HG02571 (cell line): ENCODE results near the gene TUBA4B.
A peak's percentile ranks its signal among the peaks of the same experiment; 100 is the strongest.

ENCODE experiments used
- ATAC-seq: cut with Tn5 transposase; IDR thresholded peaks from one replicate; pipeline ENCODE4 v1.9.1; 2021; ENCODE audit warnings: mild to moderate bottlenecking, moderate library complexity; ENCODE audit not compliant: unreplicated experiment

The TUBA4B gene

DNA sequence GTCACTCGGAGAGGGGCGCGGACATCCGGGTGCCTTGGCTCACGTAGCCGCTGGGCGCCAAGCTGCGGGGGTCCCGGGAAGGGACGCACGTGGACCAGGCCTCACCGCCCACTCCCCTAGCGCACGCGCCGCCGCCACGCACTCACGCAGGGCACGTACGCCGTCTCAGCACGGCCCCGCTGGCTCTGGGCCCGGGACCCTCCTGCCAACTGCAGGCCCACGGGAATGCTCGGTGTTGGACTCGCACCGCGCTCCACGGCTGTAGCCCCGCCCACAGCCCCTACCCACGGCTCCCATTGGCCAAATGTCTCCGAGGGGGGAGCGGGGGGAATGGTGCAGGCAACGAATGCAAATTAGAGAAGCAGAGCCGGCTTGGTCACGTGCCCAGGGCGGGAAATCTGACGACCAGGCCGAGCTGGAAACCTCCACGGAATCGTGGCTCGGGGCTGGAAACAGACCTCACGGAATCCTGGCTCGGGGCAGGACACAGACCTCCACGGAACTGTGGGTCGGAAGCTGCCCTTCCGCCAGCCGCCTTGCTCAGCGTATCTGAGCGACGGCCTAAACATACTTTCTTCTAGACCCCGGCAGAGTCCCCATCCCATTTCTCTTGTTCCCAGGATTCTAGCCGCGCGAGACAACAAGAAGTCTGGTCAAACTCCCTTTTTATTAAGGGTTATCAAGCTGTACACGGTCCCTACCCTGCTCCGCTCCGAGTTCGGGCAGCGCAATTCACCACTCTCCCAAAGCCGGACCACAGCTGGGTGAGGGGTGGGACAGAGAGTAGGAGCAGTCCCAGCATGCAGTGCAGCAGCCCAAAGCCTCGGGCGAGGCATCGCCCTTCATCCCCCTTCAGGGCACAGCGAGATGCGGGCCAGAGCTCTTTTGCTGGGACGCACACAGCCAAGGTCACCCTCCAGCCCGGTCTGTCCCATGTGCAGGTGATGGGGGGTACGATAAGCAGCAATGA is 34.0 kb upstream of the TUBA4B start, which contains the start of gene ABCB6:
Gene ABCB6, minus strand, starts transcription at position 227 of the 970 bp plus-strand sequence. CDS start 285 bp downstream, outside the sequence.
- ATAC-seq: peak; percentile 69

DNA sequence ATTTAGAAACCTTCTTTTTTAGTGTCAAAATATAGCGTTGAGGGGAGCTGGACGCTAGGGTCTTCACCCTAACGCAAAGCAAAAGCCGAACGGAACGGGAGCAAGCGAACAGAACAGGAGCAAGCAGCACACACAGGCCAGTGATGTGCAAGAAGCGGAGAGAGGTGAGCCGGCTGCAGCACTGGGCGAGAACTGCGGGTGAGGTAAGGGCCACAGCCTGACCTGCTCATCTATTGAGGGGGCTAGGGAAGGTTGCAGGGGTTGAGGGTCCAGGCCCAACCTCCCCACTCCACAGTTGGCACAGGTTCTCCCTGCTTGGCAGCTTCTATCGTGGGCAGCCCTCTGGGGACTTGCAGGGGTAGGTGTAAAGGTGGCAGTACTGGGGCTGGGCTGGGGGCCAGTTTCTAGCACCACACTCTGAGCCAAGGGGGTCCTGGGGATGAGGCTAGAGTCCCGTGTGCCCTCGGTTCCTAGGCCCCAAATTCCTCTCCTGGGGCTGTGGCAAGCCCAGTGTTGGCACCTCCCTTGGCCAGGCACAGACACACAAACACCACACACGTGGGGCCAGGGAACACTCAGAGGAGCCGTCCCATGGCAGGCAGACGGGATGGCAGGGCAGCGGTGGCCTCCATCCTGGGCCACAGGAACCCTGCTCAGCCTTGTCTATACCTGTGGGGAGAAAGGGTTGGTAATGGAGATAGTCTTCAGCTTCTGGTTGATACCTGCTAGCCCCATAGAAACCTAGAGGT is 33.1 kb upstream of the TUBA4B start:
- ATAC-seq: no peak

DNA sequence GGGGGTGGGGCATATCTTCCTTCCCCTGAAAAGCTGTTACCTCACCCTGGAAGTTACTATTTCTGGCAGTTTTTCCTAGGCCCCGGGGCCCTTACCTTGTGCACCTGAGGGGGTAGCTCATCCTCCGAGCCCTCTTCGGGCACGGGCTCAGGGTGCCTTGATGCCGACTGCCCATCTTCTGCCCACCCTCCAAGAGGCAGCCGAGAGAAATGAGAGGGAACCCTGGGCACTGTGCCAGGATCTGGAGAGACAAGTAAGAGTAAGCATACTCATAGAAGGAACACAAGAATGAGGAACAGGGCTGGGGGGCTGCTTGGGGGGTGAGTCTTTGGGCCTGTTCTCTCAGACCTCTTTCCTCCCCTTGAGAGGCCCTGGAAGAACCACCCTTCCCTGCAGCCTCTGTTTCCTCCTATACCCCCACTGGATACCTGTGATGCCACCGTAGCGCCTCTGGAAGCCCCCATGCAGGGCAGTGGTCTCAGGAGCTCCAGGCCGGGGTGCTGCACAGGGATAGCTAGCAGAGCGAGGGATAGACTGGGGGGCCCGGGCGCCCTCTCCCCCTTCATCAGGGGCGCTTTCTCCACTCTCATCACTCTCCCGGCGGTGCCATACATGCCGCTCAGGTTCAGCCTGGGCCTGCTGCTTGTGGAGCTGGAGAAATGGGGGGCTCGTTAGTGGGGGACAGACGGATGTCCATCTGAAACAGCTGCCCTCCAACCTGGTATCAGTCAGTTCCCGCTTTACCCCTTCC is 32.2 kb upstream of the TUBA4B start:
- ATAC-seq: no peak

DNA sequence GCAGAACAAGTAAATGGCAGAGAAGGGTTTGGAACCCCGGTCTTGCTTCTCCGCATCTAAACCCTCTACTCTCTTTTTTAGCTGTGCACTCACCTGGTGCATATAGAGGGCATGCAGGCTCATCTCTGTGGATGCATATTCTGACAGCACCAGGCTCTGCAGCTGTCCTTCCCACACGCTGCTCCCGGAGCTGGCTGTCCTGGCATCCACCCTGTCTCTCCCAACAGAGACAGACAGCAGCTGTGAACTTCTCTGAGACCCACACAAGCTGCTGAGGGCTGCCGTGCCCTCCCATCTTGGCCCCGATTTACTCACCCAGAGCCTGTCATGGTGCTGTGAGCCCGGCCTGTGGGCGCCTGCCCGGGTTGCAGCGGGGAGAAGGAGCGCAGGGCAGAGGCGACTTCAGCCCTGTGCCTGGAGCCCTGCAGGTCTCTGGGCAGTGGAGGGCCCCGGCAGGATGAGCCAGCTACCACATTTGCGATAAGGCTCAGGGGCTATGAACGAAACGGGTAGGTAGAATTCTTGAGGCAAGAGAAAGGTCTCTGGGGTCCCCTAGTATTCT is 31.0 kb upstream of the TUBA4B start:
- no peak for ATAC-seq

DNA sequence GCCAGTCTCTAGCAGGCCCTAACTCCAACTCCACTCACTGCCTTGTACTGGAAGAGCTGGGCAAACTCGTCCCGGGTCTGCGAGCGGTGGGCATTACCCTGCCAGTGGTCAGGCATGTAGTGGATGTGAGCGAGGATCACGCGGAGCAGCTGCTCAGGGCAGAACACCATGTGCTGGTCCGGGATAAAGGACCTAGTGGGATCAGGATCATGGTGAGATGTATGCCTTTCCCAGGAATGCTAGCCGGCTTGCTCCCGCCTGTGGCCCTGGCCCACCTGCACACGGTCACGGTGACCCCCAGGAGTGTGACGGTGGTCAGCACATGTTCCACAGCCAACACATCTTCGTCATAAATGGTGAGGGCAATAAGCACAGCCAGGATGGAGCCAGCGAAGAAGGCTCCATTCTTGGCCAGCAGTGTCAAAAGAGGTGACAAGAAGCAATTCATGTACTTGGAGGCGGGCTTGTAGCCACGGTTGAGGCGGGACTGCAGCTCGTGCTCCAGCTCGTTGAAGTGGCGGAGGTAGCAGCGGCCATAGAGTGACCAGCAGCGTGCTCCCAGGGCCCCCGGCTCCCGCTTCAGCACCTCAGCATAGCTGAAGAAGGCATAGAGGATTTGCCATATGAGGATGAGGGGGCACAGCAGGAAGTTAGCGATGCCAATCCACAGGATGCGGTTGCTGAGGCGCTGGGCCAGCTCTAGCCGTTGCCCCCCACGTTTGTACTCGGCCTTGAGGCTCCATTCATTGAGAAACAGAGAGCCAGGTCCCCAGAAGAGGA is 29.0 kb upstream of the TUBA4B start:
- no peak for ATAC-seq

DNA sequence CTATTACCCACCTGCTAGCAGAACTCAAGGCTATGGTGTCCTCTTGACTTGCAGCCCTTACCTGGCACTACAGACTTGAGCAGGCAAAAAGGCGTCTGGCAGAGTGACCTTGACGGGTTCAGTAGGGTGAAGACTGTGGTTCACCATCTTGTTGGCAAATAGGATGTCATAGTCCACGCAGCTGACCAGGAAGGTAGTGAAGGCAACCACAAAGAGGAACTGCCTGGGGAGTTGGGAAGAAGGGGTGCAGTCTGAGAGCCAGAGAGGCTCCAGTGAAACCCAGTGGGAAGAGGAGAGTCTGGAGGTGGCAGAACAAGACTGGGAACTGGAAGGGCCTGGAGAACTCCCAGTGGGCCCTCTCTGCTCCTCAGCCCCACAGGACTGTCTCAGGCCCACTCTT is 27.7 kb upstream of the TUBA4B start:
- no peak for ATAC-seq

DNA sequence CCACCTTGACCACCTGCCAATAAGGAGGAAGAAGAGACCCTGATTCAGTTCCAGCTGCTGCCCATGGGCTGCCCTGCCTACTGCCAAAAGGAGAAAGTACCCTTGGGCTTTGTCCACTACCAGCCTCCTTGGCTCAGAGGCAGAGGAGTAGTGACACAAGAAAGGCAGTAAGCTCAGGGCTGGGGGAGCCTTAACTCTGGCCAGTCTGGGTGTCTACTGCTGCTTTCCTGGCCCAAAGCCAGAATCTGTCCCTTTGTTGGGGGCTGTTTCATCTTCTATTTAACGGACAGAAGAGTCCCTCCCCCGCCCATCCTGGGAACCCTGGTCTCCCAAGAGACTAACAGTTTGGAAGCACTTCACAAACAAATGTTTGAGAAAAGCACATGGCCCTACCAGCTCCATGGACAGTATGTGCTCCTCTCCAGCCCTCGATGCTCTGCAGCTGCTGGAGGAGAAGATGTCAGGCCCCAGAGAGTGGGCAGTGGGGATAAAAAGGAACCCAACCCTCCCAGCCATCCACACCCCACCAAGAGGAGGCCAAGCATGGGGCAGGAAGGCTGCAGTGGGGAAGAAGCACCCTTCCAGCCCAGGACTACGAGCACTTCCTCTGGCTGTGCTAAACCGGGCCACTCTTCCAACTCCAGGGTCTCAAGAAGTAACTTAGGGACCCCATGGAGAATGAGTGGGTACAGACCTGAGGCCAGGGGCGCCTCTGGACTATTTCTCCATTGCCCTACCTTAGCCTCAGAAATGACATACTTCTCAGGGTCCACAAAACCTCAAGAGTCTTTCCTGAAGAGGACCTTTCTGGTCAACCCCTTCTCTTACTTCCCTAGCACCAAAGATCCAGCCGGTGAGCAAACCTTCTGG is 24.8 kb upstream of the TUBA4B start:
- no peak for ATAC-seq

DNA sequence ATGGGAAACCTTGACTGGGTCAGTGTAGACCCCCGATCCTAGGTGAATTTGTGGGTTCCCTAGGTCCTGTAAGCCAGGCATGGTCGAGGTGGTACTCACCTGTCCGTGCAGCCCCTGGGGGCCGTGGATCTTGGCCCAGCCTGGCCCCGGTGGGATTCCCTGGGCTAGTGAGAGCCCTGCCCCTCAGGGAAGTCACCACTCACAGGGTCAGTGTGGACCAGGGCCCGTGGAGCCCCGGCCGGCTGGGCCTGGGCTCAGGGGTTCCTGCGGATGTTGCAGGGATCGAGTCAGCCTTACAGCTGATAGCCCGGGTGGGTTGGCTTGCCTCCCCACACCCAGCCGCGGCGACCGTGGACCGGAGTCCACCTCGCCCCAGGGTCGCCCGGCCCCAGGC is 24.1 kb upstream of the TUBA4B start:
- no peak for ATAC-seq

DNA sequence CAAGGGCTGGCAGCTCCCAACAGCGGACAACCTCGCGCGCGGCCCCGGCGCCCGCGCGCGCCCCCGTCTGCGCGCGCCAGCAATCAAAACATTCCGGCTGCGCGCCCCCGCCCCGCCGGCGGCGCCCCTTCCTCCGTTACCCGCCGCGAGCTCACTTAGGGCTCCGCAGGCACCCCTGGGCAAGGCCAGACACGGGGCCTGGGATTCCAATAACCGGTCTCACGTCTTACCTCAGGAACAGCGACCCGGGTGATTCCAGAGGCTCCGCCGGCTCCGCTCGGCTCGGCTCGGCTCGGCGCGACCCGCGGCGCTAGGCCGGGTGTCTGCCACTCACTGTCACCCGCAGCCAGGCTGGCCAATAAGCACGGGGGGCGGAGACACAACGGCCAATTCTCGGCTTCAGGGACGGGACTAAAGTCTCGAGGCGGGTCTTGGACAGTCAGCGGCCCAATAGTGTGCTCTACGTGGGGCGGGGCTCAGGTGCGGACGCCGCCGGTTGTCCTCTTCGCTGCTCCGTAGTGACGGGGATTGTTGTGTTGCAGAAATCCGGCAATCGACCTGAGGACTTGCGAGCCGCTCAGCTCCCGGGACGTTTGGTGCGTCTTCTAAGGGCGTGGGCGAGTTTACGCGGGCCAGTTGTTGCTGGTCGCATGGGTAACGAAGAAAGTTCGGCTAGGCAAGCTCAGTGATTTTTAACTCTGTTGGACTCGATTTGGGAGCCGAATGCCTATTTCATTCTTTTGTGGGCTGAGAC is 23.6 kb upstream of the TUBA4B start, which contains the start of the genes ANKZF1 and ATG9A:
Gene ANKZF1, plus strand, starts transcription at position 502 of the 754 bp plus-strand sequence. CDS start 452 bp downstream, outside the sequence.
Gene ATG9A, minus strand, starts transcription at position 332 of the 754 bp plus-strand sequence. CDS start 1,612 bp downstream, outside the sequence.
- peak; percentile 97 for ATAC-seq

DNA sequence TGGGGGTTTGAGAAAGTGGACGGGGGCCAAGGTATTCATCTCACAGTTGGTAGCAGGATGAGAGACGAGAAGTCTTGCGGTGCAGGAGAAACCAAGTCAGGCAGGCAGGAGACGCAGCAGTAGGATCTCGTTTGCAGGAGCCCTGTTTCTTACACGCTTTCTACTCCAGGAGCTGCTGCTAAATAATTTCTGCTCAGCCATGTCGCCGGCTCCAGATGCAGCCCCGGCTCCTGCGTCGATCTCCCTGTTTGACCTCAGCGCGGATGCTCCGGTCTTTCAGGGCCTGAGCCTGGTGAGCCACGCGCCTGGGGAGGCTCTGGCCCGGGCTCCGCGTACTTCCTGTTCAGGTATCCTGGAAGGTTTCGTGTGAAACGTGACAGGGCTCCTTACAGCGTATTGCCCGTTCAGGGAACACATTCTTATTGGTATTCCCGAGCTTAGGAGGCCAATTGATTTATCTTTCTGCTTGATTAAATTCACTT is 22.9 kb upstream of the TUBA4B start:
- no peak for ATAC-seq

DNA sequence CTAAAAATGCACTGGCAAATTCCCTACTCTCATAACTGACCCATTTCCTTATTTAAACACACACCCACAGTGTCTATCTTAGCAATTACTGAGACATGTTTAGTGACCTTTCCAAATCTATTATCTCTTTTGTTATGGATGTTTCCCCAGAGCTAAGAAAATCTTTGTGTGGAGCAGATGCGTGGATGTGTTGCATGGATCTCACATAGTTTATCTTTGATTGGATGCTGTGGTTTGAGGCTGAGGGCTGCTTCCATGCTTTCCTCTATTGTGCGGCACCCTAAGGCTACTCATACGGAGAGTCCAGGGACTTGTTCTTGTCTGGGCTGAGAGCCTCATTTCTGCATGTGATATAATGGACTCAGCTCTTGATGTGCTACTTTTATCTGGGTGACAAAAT is 18.7 kb upstream of the TUBA4B start:
- ATAC-seq: no peak

DNA sequence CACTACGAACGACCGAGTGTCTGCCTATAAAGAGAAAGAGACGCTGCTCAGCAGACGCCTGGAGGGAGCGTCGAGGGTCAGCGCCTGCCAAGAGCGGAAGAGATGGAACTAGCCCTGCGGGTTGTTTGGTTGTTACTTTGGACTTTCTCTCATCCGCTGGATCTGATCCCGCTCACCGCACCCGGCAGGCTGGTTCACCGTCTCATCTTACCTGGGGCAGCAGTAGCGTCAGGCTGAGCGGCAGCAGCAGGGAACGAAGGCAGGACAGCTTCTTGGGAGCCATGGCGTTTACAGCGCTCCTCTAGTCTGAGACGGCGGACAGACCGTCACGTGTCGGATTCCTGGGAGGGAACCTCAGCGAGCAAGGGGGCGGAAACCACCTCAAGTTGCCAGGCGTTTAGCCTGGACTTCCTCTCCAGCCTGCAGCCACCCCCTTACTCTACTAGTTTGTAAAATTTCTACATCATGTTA is 9.7 kb upstream of the TUBA4B start:
- no peak for ATAC-seq

DNA sequence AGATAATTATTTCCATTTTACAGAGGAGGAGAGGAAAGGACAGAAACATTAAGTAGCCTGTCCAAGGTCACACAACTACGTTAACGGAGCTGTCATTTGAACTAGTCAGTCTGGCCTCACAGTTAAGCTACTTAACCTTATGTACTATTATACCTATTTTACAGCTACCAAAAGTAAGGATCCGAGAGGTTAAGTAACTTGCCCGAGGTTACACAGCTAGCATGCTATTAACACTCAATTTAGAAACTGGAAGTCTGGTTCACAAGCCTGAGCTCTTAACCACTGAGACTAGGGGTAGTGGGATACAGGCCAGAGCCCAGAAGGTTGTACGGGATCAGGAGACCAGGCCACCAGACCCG is 8.3 kb upstream of the TUBA4B start:
- ATAC-seq: no peak

DNA sequence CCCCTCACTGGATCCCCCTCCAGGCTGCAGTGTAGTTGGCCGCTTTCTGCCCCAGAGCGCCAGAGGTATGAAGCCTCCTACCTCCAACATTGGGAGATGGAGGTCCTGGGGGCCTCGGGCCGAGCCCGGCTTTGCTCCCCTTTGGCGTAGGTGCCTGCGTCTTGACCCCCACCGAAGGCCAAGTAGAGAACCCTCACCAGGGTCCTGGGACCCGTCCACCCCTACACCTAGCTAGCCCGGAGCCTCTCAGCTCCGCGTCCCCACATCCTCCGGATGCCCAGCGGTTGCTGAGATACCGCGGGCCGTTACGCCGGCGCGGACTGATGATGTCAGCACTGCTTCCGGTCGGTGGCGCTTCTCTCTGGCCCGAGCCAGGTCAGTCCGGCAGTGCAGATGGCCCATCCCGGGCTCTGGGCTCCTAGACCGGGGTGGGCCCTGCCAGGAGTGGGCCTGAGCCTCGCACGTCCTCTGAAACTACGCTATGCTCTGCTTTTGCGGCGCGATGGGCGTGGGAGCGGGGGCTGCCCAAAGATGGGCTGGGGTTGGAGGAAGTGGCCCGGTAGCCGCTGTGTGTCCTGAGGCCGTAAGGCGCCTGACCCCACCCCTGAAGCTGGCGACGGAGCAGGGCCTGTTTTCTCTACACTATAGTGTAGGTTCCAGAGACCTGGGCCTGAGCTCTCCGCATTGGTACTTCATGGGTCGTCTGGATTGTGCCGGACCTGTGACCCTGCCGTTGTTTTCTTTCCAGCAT is 7.7 kb upstream of the TUBA4B start, which contains the start of the genes GLB1L and STK16:
Gene GLB1L, minus strand, starts transcription at position 297 of the 751 bp plus-strand sequence. CDS start 1,871 bp downstream, outside the sequence.
Gene STK16, plus strand, starts transcription at position 332 of the 751 bp plus-strand sequence. CDS start 521 bp downstream, outside the sequence.
- ATAC-seq: peak; percentile 68

DNA sequence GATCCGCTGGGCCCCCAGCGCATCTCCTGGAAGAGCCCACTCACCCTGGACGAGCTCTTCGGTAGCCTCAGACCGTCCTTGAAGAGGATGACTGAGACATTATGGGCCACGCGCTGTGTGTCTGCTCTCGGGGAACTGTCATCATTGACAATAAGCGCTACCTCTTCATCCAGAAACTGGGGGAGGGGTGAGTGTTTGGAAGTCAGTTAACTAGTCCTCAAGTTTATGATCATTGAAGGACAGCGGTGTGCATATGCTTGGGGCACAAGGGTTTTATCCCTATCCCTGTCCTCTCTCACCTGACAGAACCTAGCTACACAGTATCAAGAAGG is 7.2 kb upstream of the TUBA4B start:
- no peak for ATAC-seq

DNA sequence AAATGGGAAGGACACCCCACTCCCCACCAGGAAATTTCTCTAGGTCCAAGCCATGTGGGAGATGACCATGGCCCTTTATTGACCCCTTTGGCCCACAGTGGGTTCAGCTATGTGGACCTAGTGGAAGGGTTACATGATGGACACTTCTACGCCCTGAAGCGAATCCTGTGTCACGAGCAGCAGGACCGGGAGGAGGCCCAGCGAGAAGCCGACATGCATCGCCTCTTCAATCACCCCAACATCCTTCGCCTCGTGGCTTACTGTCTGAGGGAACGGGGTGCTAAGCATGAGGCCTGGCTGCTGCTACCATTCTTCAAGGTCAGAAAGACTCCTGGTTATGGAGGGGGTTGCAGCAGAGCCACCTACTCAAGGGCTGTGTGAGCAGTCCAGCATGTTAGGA is 6.5 kb upstream of the TUBA4B start:
- no peak for ATAC-seq
